GM12873 (cell line): ENCODE data around the gene MYO7A.

Source experiments
- TF ChIP-seq, protein P1 (sequence below): IDR thresholded peaks from 2 replicates; pipeline ENCODE4 v1.5.1; 2012; ENCODE audit warnings: low read depth, mild to moderate bottlenecking, moderate library complexity, low read length, control low read depth; ENCODE audit not compliant: insufficient read depth; ENCODE audit errors: missing control alignments

The MYO7A gene

DNA sequence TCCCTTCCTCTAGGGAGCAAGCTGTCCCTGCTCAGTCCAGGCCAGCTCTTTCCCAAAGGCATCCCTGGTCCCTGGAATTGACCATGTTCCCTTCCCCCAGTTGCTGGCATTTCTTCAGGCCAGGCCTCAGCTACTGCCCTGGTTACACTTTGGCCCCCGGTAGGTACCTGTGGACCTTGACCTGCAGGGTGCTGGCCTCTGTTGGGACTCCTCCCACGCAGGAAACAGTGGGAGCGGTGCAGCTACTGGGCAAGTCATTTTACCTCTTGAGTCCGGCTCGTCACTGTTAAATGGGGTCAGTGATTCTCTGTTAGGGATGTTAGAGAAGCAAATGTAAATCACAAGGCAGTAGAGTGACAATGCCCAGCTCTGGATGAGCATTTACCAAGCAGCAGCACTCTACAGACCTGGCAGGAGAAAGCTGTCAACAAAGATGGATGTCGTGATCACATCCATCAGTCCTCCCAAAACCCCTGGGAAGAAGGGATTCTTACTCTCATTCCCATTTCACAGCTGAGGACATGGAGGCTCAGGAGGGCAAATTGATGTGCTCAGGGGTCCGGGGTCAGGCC is 16.9 kb downstream of the MYO7A start:
- TF ChIP-seq, protein P1, sequence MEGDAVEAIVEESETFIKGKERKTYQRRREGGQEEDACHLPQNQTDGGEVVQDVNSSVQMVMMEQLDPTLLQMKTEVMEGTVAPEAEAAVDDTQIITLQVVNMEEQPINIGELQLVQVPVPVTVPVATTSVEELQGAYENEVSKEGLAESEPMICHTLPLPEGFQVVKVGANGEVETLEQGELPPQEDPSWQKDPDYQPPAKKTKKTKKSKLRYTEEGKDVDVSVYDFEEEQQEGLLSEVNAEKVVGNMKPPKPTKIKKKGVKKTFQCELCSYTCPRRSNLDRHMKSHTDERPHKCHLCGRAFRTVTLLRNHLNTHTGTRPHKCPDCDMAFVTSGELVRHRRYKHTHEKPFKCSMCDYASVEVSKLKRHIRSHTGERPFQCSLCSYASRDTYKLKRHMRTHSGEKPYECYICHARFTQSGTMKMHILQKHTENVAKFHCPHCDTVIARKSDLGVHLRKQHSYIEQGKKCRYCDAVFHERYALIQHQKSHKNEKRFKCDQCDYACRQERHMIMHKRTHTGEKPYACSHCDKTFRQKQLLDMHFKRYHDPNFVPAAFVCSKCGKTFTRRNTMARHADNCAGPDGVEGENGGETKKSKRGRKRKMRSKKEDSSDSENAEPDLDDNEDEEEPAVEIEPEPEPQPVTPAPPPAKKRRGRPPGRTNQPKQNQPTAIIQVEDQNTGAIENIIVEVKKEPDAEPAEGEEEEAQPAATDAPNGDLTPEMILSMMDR, result no peak

DNA sequence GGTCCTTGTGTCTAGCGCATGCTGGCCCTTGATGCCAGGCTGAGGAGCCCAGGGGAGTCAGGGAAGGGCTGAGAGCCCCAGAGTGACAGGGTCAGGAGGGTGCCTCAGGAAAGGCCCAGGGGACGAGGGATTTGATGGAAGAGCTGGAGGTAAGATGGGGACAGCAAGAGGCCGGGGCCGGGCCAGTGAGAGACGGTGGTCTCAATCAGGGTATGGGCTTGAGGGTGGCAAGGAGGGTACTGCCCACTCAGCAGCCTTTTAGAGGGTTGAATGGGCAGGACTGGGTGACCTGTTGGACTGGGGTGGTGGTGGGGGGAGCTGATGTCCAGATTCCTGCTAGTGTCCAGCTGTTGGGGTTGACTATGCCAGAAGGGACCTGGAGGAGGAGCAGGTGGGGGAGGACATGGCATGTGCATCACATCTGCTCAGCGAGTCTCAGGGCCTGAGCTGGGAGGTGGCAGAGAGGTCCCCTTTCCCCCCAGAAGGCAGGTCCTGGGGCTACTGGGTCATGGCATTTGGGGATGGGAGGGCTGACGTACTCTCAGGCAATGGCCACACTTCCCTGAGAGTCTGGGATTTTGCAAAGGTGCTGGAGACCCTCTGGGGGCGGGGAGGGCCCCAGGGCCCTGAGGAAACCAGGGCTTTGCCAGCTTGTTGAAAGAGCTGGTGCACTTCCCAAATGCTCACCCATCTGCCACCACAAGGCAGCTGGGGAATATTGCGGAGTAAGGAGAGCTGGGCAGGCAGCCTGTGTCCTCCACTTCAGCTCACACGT is 18.4 kb downstream of the MYO7A start:
- TF ChIP-seq, protein P1, result no peak

DNA sequence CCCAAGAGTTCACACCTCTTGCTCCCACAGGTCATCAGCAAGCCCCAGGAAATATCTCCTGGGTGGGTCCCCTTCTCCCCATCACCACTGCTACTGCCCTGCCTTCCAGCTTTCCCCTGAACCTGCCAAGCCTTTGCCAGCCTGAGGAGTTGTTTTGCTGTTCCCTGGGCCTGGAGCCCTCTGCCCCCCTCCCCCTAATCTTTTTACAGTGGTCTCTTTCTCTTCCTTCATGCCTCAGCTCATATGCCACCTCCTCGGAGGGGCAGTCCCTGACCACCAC is 18.9 kb downstream of the MYO7A start:
- TF ChIP-seq, protein P1, result no peak

DNA sequence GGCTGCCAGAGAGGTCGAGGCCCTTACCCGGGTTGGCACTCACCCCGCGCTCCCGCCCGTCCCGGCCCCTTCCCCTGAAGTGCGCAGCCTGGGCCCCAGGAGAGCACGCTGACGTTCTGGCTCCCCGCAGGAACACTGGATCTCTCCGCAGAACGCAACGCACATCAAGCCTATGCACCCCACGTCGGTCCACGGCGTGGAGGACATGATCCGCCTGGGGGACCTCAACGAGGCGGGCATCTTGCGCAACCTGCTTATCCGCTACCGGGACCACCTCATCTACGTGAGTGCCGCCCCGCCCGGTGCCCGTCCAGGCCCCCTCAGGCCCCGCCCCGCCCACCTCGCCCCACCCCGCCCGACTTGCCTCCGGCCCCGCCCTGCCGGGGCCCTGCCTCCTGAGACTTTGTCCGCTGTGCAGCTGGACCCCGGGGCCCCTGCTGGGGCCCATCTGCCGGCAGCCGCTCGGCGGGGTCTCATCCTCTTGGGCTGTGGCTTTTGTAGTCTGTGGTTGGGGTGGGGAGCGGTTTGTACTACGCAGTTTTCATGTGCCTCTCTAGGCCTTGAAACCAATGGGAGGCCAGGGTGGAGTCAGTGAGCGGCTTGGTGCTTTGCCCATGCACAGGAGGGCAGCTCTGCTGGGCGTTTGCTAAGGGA is 19.7 kb downstream of the MYO7A start:
- TF ChIP-seq, protein P1, result no peak

DNA sequence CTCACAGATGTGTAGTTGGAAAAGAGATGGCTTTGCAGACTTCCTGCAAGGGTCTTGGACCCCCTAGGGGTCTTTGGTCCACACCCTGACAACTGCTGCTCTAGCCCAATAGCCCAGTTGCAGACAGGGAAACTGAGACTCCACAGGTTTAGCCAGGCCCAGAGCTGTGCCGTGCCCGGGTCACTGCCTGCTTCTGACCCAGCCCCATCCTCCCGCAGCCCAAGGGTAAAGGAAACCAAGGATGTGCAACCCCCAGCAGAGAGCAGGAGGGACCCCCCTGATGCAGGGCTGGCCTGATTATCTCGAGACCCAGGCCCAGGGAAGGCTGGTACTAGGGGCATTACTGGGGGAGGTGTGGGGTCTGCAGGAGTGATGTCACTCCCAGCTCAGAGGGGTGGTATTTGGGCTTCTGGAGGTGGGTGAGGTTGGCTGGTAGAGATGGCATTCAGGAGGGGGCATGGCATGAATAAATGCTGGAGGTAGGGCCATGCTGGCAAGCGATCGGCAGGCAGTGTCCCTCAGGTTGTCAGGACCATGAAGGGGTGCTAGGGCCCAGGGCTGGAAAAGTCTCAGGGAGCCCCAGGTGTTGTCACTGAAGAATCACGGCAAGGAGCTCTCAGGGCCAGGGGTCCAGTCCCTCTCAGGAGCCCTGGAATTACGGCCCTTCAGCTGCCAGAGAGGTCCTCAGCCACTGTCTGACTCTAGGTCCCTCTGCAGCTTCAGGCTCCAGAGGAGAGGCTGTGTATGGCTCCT is 21.1 kb downstream of the MYO7A start:
- TF ChIP-seq, protein P1, result no peak

DNA sequence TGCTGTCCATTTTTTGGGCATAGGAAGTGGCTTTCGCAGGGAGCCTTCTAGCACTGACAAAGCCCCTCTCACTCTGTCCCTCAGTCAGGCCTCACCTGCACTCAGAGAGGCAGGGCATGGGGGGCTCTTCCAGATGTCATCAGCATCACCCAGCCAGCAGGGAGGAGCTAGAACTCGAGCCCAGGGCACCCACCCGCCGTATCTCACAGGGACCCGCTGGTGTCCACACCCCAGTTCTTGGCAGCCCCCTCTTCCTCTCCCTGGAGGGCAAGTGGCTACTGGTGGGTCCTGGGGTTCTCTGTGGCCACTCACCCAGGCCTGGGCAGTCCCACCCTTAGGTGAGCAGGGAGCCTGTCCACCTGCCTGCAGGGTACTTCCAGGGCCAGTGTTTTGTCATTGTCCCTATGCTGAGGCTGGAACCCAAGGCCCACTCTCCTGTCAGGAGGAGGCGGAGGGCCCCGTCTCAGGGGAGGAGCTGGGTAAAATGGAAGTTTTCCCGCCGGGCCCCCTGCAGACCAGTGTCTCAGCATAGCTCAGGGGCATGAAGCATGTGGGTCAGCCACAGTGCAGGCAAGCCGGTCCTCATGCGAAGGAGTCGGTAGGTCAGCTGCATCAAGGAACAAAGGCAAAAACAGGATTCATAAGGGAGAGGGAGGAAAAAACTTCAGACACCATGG is 21.8 kb downstream of the MYO7A start:
- TF ChIP-seq, protein P1, result no peak

DNA sequence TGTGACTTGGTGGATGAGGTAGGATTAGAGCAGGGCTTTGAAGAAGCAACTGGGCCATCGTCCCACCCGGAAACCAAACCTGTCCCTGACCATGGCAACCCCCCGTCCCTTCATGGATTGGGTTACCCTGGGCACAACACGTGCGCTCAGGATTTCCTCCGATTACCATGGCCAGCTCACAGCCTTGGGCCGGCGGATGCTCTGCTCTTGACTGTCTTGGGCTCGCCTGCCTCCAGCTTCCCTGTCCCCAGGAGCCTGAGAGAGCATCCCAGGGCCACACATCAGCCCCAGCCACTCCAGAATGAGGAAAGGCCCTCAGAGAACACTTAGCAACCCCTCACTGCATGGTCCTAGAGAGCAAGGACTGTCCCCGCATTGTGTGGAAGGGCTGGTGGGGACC is 22.8 kb downstream of the MYO7A start:
- TF ChIP-seq, protein P1, result no peak
